DND-41 (cell line): ENCODE data around the gene GRAMD2B.

ENCODE experiments used
- EZH2 ChIP-seq: IDR thresholded peaks from 3 replicates; pipeline ENCODE4 v1.6.1; 2012; ENCODE audit warnings: borderline replicate concordance, low read depth, mild to moderate bottlenecking, moderate library complexity, low read length, inconsistent platforms; ENCODE audit not compliant: severe bottlenecking
- TF ChIP-seq, protein P1 (sequence below): IDR thresholded peaks from 2 replicates; pipeline ENCODE4 v1.5.1; 2012; ENCODE audit warnings: borderline replicate concordance, low read length, moderate library complexity, mild to moderate bottlenecking; ENCODE audit not compliant: poor library complexity, severe bottlenecking; ENCODE audit errors: extremely low read depth

DNA sequence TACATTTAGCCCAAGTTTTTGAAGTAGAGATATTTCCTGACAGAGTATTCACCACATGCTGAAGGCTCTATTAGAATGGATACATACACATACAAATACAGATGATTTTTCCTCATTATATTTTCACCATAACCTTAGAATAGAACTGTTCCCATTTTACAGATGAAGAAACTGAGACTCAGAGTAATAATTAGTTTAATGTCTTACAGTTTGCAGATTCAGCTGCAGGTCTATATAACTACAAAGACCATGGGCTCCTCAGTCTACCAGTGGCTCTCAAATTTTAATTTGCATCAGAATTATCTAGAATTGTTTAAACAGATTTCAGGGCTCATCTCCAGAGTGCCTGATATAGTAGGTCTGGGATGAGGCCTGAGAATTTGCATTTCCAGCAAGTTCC lies 64.4 kb downstream of the GRAMD2B start:
- TF ChIP-seq, protein P1, sequence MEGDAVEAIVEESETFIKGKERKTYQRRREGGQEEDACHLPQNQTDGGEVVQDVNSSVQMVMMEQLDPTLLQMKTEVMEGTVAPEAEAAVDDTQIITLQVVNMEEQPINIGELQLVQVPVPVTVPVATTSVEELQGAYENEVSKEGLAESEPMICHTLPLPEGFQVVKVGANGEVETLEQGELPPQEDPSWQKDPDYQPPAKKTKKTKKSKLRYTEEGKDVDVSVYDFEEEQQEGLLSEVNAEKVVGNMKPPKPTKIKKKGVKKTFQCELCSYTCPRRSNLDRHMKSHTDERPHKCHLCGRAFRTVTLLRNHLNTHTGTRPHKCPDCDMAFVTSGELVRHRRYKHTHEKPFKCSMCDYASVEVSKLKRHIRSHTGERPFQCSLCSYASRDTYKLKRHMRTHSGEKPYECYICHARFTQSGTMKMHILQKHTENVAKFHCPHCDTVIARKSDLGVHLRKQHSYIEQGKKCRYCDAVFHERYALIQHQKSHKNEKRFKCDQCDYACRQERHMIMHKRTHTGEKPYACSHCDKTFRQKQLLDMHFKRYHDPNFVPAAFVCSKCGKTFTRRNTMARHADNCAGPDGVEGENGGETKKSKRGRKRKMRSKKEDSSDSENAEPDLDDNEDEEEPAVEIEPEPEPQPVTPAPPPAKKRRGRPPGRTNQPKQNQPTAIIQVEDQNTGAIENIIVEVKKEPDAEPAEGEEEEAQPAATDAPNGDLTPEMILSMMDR: no peak
- TF ChIP-seq EZH2: no peak
